HG03558 (cell line): Measurements from ENCODE around the gene RRBP1.

Experiments
- ATAC-seq: cut with Tn5 transposase; IDR thresholded peaks from one replicate; pipeline ENCODE4 v1.9.1; 2021; ENCODE audit warnings: moderate number of reproducible peaks; ENCODE audit not compliant: unreplicated experiment; ENCODE audit errors: extremely low read depth

RRBP1 gene

DNA sequence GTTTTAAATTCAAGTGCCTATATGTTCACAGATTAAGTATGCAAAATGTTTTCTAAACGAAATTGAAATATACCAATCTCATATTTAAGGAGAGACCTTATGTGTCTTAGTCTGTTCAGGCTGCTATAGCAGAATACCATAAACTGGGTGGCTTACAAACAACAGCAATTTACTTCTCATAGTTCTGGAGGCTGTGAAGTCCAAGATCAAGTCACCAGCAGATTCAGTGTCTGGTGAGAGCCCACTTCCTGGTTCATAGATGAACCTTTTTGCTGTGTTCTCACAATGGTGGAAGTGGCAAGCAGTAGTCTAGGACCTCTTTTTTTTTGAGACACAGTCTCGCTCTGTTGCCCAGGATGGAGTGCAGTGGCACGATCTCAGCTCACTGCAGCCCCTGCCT lies 115.7 kb downstream of the RRBP1 start:
- ATAC-seq = no peak

DNA sequence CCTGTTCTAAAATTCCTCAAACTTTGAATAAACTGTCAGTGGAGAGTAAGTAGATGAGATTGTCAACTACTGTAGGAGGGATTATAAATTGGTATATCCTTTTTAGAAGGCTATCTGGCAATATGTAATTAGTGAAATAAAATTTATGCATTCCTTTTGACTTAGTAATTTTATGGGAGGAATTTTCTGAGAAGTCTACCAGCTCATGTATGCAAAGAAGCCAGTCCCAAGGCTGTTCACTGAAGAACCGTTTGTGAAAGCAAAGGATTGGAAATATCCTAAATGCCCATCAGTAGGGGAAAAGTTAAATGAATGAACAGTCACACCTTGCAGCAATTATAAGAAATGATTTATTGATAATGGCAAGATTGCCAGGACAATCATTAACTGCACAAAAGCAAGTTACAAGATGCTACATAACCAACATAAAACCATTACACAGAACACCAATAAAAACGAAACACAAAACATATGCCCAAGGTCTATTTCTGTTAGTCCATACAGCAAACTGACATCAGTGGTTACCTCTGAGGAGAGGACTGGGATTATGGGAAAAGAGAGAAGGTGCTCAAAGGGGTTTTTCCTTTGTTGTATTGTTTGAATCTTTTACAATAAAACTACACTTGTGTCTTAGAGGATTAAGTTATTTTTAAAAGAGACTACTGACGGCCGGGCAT lies 116.7 kb downstream of the RRBP1 start:
- no peak for ATAC-seq
